ENCODE results near the gene CBR4.

- TF ChIP-seq POLR2AphosphoS5 (IDR thresholded peaks at IDR 0.05) = no peak
- TF ChIP-seq CTCF (IDR thresholded peaks at IDR 0.05) = no peak
- no peak for TF ChIP-seq EP300 (IDR thresholded peaks at IDR 0.05)
These were observed 20.5 kb upstream of the CBR4 start for GRCh38 chr4:169030562-169030982.

Measured in sigmoid colon (tissue), 4 donors.